Left ventricle myocardium inferior (tissue), 1 donor: Measurements from ENCODE around the gene DEFB128. TPM values are rescaled to one million over a fixed set of nuclear protein-coding genes. Genes with fewer than 3 reads are reported as not detected.

Experiments
- DNase-seq: peaks from one replicate; pipeline ENCODE4 v3.0.0-alpha.2; 2020
- H3K27ac ChIP-seq: fragments of 200-600 bp; replicated peaks from 2 replicates; pipeline ENCODE4 v1.8.0; 2021
- H3K27me3 ChIP-seq: fragments of 200-600 bp; 2 replicates; pipeline ENCODE4 v1.8.0; 2021; ENCODE audit warnings: low read depth
- H3K36me3 ChIP-seq: fragments of 200-600 bp; 2 replicates; pipeline ENCODE4 v1.8.0; 2021
- H3K4me1 ChIP-seq: fragments of 200-600 bp; 2 replicates; pipeline ENCODE4 v1.8.0; 2021
- H3K4me3 ChIP-seq: fragments of 200-600 bp; 2 replicates; pipeline ENCODE4 v1.8.0; 2021; ENCODE audit warnings: mild to moderate bottlenecking, moderate library complexity
- H3K9me3 ChIP-seq: fragments of 200-600 bp; replicated peaks from 2 replicates; pipeline ENCODE4 v1.8.0; 2021
- CTCF ChIP-seq: fragments of 200-600 bp; IDR thresholded peaks from 2 replicates; pipeline ENCODE4 v1.8.0; 2021; ENCODE audit warnings: antibody characterized with exemption, mild to moderate bottlenecking, borderline replicate concordance
- intact Hi-C: fragments of 100-400 bp; cut with micrococcal nuclease; formaldehyde crosslinking; loops from one replicate; pipeline ENCODE4 v1.11.0; 2022
- total RNA-seq: library from RNA; stranded (reverse); fragmentation: NEBNext Ultra II Directional; extraction: Animal tissue kit (Norgen Biotek cat#: 25700); gene quantifications from one replicate; pipeline ENCODE4 v1.2.1, GENCODE V29; 2021
- donor health status: DM: no; HTN: yes; CAD: no; lungs with severe emphysema.

DEFB128 gene
- total RNA-seq, 1 donor from 2014 or later = not detected

GRCh38 chr20:152131-152530 lies 37.4 kb downstream of the DEFB128 start:
- intact Hi-C loops = no loop called here
- Histone ChIP-seq H3K9me3 (no peaks in the 10 kb centered on the region), H3K27me3 (peaks cover 50% of the 10 kb centered on the region), H3K4me1 (no peaks in the 10 kb centered on the region), H3K27ac (no peak overlapping the region), H3K4me3 (no peak overlapping the region), H3K36me3 (no peaks in the 10 kb centered on the region)
- no peak for DNase-seq
- no peak for TF ChIP-seq CTCF

DNA sequence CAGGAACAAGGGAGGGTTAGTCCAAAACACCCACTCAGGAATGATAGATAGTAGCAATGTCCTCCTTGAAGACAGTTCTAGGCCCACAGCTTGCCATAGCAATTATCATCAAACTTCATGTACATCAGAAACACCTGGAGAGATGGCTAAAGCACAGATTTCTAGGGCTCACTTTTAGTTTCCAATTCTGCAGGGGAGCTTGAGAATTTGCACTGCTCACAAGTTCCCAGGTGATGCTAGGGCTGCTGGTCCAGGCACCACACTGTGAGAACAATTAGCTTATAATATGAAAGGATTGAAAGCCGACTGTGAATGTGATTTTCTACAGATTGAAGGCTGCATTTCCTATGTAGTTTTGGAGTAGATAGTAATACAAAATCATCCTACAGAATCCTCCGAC lies 43.6 kb downstream of the DEFB128 start:
- intact Hi-C loops = no loop called here
- H3K27ac ChIP-seq = no peak overlapping the region
- no peaks in the 10 kb centered on the region for H3K4me1 ChIP-seq
- H3K4me3 ChIP-seq = no peak overlapping the region
- no peak for TF ChIP-seq CTCF
- no peak for DNase-seq
- H3K36me3 ChIP-seq = no peaks in the 10 kb centered on the region
- peaks cover 69% of the 10 kb centered on the region for H3K27me3 ChIP-seq
- no peaks in the 10 kb centered on the region for H3K9me3 ChIP-seq

- Histone ChIP-seq H3K4me1 (no peaks in the 10 kb centered on the region), H3K36me3 (no peaks in the 10 kb centered on the region), H3K9me3 (no peaks in the 10 kb centered on the region), H3K27me3 (peaks cover 66% of the 10 kb centered on the region), H3K27ac (no peak within 1 kb of the TSS), H3K4me3 (no peak within 1 kb of the TSS)
- TF ChIP-seq CTCF = no peak
- no peak for DNase-seq
- intact Hi-C loops = no loop called here
Measured at GRCh38 chr20:142290-142689, 47.2 kb downstream of the DEFB128 start, which contains the start of gene DEFB126. DEFB126 (plus strand) TSS chr20:142590; CDS start chr20:142629, 39 bp downstream.

Other genes with a start within 250 kb of the DEFB128 start
- gene DEFB125, start 102.0 kb downstream of the DEFB128 start, total RNA-seq = not detected
- not detected for gene DEFB126, start 47.1 kb downstream of the DEFB128 start, total RNA-seq
- gene DEFB127, start 32.3 kb downstream of the DEFB128 start, total RNA-seq = not detected
- not detected for gene DEFB129, start 37.5 kb upstream of the DEFB128 start, total RNA-seq
- gene DEFB132, start 68.0 kb upstream of the DEFB128 start, total RNA-seq = not detected
- gene C20orf96, start 101.0 kb upstream of the DEFB128 start, total RNA-seq = 6.6 TPM
- gene ZCCHC3, start 107.9 kb upstream of the DEFB128 start, total RNA-seq = 11.8 TPM
- 12.3 TPM for gene SOX12, start 135.8 kb upstream of the DEFB128 start, total RNA-seq
- gene NRSN2, start 157.4 kb upstream of the DEFB128 start, total RNA-seq = 17.5 TPM
- gene TRIB3, start 191.0 kb upstream of the DEFB128 start, total RNA-seq = 0.69 TPM
- gene RBCK1, start 218.6 kb upstream of the DEFB128 start, total RNA-seq = 49.7 TPM